PC-9 (cell line): ENCODE data around the gene GYS2. TPM values are rescaled to one million over a fixed set of nuclear protein-coding genes. Genes with fewer than 3 reads are reported as not detected.

Source experiments
- Bru-seq: library from RNA; stranded (reverse); fragments of 400-500 nt; gene quantifications from one replicate; lab custom pipeline; 2021; lab: Mats Ljungman, UMichigan
- BruChase-seq, 2 experiments: library from RNA; stranded (reverse); fragments of 400-500 nt; gene quantifications; one replicate each; lab custom pipeline; 2021; lab: Mats Ljungman, UMichigan
- BruUV-seq: library from RNA; stranded (reverse); fragments of 400-500 nt; replicated peaks from 2 replicates; lab custom pipeline; 2021; lab: Mats Ljungman, UMichigan
- CTCF ChIA-PET: fragments of 300-600 bp; sonication (Branson Sonifier 250); formaldehyde crosslinking; loops from one replicate; lab custom pipeline; 2022; ENCODE audit warnings: antibody characterized with exemption; lab: Charles Lee
- POLR2A ChIA-PET: fragments of 300-600 bp; sonication (Branson Sonifier 250); formaldehyde crosslinking; loops from one replicate; lab custom pipeline; 2022; ENCODE audit warnings: antibody characterized with exemption; ENCODE audit not compliant: unreplicated experiment; lab: Charles Lee
- DNase-seq, 2 experiments: peaks; one replicate each; pipeline versions ENCODE4 v3.0.0 to v3.0.0-alpha.2; 2015 to 2022; ENCODE audit warnings: mixed read lengths in 1 of 2
- H2AFZ ChIP-seq: fragments of 200-600 bp; sonication (generic); 2 replicates; pipeline ENCODE4 v1.8.1; 2017; ENCODE audit warnings: antibody characterized with exemption
- H3F3A ChIP-seq: fragments of 200-600 bp; sonication (generic); 2 replicates; pipeline ENCODE4 v1.8.1; 2017; ENCODE audit warnings: antibody characterized with exemption, mild to moderate bottlenecking, low read depth; ENCODE audit not compliant: insufficient read depth
- H3K27ac ChIP-seq: fragments of 200-600 bp; sonication (generic); 2 replicates; pipeline ENCODE4 v1.6.1; 2016; ENCODE audit warnings: mixed run types
- H3K27me3 ChIP-seq: fragments of 200-600 bp; sonication (generic); 2 replicates; pipeline ENCODE4 v1.6.1; 2016; ENCODE audit warnings: low read depth, mixed run types; ENCODE audit not compliant: insufficient read depth
- H3K36me3 ChIP-seq: fragments of 200-600 bp; sonication (generic); 2 replicates; pipeline ENCODE4 v1.6.1; 2016; ENCODE audit warnings: low read depth, mixed run types
- H3K4me1 ChIP-seq: fragments of 200-600 bp; sonication (generic); replicated peaks from 2 replicates; pipeline ENCODE4 v1.6.1; 2016; ENCODE audit warnings: mixed run types; ENCODE audit not compliant: insufficient read depth
- H3K4me2 ChIP-seq: fragments of 200-600 bp; sonication (generic); 2 replicates; pipeline ENCODE4 v1.6.1; 2017; ENCODE audit warnings: mixed run types
- H3K4me3 ChIP-seq: fragments of 200-600 bp; sonication (generic); 2 replicates; pipeline ENCODE4 v1.6.1; 2016; ENCODE audit warnings: mixed run types
- H3K79me2 ChIP-seq: fragments of 200-600 bp; sonication (generic); 2 replicates; pipeline ENCODE4 v1.6.1; 2017; ENCODE audit warnings: low read depth, mixed run types
- H3K9me2 ChIP-seq: fragments of 200-600 bp; sonication (generic); 2 replicates; pipeline ENCODE4 v1.8.1; 2017; ENCODE audit warnings: mild to moderate bottlenecking; ENCODE audit not compliant: insufficient read depth
- H3K9me3 ChIP-seq: fragments of 200-600 bp; sonication (generic); 2 replicates; pipeline ENCODE4 v1.8.1; 2016; ENCODE audit warnings: low read depth; ENCODE audit not compliant: insufficient read depth
- H4K20me1 ChIP-seq: fragments of 200-600 bp; sonication (generic); 2 replicates; pipeline ENCODE4 v1.8.1; 2017; ENCODE audit not compliant: insufficient read depth
- EZH2 ChIP-seq: fragments of 200-600 bp; sonication (generic); IDR thresholded peaks from 2 replicates; pipeline ENCODE4 v1.8.0; 2017; ENCODE audit warnings: antibody characterized with exemption, low read depth
- intact Hi-C: fragments of 100-400 bp; cut with micrococcal nuclease; formaldehyde crosslinking; loops from one replicate; pipeline ENCODE4 v1.10.0; 2022; ENCODE audit not compliant: unreplicated experiment
- long read RNA-seq: library from polyadenylated mRNA; stranded (forward); transcript quantifications from one replicate; pipeline ENCODE4 v2.0.0, GENCODE V29; 2022
- total RNA-seq: library from RNA; stranded (reverse); gene quantifications from 2 replicates; pipeline ENCODE4 v1.2.3, GENCODE V29; 2021
- TF ChIP-seq, protein P1 (sequence below): fragments of 200-600 bp; sonication (generic); conservative IDR thresholded peaks from 2 replicates; pipeline ENCODE4 v1.6.1; 2017; ENCODE audit warnings: mixed run types, antibody characterized with exemption, mild to moderate bottlenecking, moderate library complexity

The GYS2 gene
- total RNA-seq (not detected in 2 replicates), Bru-seq, nascent RNA (not detected), BruChase-seq, experiment 1, labeled RNA remaining after a 2-hour chase (not detected), BruChase-seq, experiment 2, labeled RNA remaining after a 6-hour chase (not detected)
- long read RNA-seq: 0 reads

DNA sequence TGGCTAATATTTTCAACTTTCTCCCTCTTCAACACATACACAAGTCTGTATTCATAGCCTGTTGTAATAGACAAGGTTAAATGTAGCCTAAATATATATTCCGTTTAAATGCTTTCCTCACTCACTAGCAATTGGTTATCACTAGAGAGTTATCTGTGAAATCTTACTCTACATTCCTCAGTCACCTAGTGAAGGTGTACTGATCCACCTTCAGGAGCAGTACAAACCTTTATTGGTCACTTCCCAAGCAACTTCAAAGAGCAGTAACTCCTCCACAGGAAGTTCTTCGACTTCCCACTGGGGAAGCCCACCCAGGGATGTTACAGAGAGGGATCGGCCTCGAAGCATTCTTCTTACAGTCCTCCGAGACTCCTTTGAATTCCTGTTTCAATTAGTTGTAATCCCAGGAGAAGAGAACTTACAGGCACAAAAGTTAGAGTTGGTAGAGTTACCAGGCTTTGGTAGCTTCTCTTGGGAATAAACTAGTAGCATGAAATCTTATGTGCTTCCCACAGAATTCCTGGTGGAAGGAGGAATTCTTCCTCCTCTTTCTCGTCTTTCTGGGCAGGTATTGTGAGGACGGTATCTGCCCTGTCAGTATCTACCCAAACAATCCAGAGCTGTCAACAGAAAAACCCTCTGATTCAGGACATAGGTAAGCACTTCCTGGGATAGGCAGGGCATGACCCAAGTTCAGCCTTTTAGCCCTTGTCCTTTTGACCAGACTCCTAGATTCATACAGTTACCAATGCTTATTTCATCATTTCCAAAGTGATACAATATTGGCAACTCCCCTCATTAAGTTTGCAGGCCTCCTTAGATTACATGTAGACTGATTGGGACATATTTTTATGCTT is at the start of gene GYS2:
GYS2 (minus strand) TSS at position 603 of the 857 bp plus-strand sequence; CDS start at position 348, 255 bp downstream.
- intact Hi-C loops: no loop called here
- H2AFZ ChIP-seq: no peak within 1 kb of the TSS
- no peak within 1 kb of the TSS for H3K27ac ChIP-seq
- CTCF ChIA-PET: no interaction called here
- no peaks in the 10 kb centered on the region for H3K36me3 ChIP-seq
- H3K4me2 ChIP-seq: no peak within 1 kb of the TSS
- no peaks in the 10 kb centered on the region for H3K4me1 ChIP-seq
- H3F3A ChIP-seq: no peaks in the 10 kb centered on the region
- DNase-seq: no peak
- H3K27me3 ChIP-seq: no peaks in the 10 kb centered on the region
- no peaks in the 10 kb centered on the region for H3K79me2 ChIP-seq
- POLR2A ChIA-PET: interaction anchor here (0.6 kb wide), 1 partner anchor 35 kb away, joined by 6 read pairs; no protein-coding TSS in a partner anchor
- no peaks in the 10 kb centered on the region for H3K9me3 ChIP-seq
- TF ChIP-seq EZH2: no peak
- TF ChIP-seq, protein P1, sequence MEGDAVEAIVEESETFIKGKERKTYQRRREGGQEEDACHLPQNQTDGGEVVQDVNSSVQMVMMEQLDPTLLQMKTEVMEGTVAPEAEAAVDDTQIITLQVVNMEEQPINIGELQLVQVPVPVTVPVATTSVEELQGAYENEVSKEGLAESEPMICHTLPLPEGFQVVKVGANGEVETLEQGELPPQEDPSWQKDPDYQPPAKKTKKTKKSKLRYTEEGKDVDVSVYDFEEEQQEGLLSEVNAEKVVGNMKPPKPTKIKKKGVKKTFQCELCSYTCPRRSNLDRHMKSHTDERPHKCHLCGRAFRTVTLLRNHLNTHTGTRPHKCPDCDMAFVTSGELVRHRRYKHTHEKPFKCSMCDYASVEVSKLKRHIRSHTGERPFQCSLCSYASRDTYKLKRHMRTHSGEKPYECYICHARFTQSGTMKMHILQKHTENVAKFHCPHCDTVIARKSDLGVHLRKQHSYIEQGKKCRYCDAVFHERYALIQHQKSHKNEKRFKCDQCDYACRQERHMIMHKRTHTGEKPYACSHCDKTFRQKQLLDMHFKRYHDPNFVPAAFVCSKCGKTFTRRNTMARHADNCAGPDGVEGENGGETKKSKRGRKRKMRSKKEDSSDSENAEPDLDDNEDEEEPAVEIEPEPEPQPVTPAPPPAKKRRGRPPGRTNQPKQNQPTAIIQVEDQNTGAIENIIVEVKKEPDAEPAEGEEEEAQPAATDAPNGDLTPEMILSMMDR: no peak
- no TSS peak for BruUV-seq
- no peaks in the 10 kb centered on the region for H3K9me2 ChIP-seq
- no peaks in the 10 kb centered on the region for H4K20me1 ChIP-seq
- H3K4me3 ChIP-seq: no peak within 1 kb of the TSS

GRCh38 chr12:21651821-21652220 is 47.2 kb upstream of the GYS2 start:
- POLR2A ChIA-PET: no interaction called here
- no peak overlapping the region for H3K27ac ChIP-seq
- H4K20me1 ChIP-seq: peaks cover 33% of the 10 kb centered on the region
- CTCF ChIA-PET: no interaction called here
- intact Hi-C loops: no loop called here
- BruUV-seq: no TSS peak
- H3K4me2 ChIP-seq: no peak overlapping the region
- no peaks in the 10 kb centered on the region for H3K27me3 ChIP-seq
- no peak for TF ChIP-seq EZH2
- TF ChIP-seq, protein P1: no peak
- H3K4me3 ChIP-seq: no peak overlapping the region
- H3F3A ChIP-seq: no peaks in the 10 kb centered on the region; the same call in 1 of the 2 replicates
- H3K9me2 ChIP-seq: no peaks in the 10 kb centered on the region
- peaks cover 78% of the 10 kb centered on the region for H3K36me3 ChIP-seq
- peaks cover 72% of the 10 kb centered on the region for H3K79me2 ChIP-seq
- peaks cover 20% of the 10 kb centered on the region for H3K4me1 ChIP-seq
- H2AFZ ChIP-seq: no peak overlapping the region
- DNase-seq: no peak
- H3K9me3 ChIP-seq: no peaks in the 10 kb centered on the region

DNA sequence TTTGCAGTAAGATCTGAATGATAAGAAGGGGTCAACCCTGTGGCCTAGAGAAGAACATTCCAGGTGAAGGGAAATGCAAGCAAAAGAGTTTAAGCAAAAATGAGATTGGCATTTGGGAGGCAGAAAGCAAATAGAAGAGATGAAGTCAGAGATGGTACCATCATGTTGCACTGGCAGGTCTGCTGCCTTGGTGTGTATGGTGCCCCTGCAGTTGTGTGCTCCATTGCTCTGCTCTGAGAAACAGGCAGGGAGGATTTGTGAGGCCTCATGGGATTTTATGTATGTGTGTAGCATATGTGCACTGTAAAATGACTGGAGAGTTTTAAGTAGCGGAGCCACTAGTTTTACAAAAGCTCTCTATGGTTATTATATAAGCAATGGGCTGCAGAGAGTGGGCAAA is 46.4 kb upstream of the GYS2 start:
- Histone ChIP-seq H3K4me2 (no peak overlapping the region), H3K79me2 (peaks cover 64% of the 10 kb centered on the region), H3K4me1 (peaks cover 15% of the 10 kb centered on the region), H3K4me3 (no peak overlapping the region), H2AFZ (no peak overlapping the region), H3K27ac (no peak overlapping the region), H3K36me3 (peaks cover 84% of the 10 kb centered on the region), H3K9me2 (no peaks in the 10 kb centered on the region), H3K27me3 (no peaks in the 10 kb centered on the region), H3F3A (no peaks in the 10 kb centered on the region; the same call in 1 of the 2 replicates), H4K20me1 (peaks cover 28% of the 10 kb centered on the region), H3K9me3 (no peaks in the 10 kb centered on the region)
- POLR2A ChIA-PET: interaction anchor here (0.6 kb wide), 1 partner anchor 20 kb away, joined by 5 read pairs; no protein-coding TSS in a partner anchor
- CTCF ChIA-PET: no interaction called here
- BruUV-seq: no TSS peak
- TF ChIP-seq, protein P1: no peak
- no peak for TF ChIP-seq EZH2
- no peak for DNase-seq
- intact Hi-C loops: no loop called here
